GM12878 (cell line): Measurements from ENCODE around the gene ELK3. TPM values are rescaled to one million over a fixed set of nuclear protein-coding genes. Genes with fewer than 3 reads are reported as not detected.

Experiments used
- ATAC-seq: fragments of 200-7000 bp; cut with Tn5 transposase; 3 replicates; pipeline ENCODE4 v1.9.1; 2020; ENCODE audit warnings: mild to moderate bottlenecking, moderate library complexity
- BruUV-seq: library from RNA; stranded (reverse); fragments of 400-500 nt; replicated peaks from 2 replicates; lab custom pipeline; 2021; lab: Mats Ljungman, UMichigan
- CTCF ChIA-PET: fragments of 300-600 bp; sonication (Branson Sonifier 250); formaldehyde crosslinking; extraction: SDS; loops from one replicate; lab custom pipeline; 2021; ENCODE audit warnings: inconsistent platforms; lab: Yijun Ruan, JAX
- POLR2A ChIA-PET: fragments of 350-600 bp; formaldehyde crosslinking; extraction: SDS; loops from one replicate; lab custom pipeline; 2021; ENCODE audit warnings: inconsistent platforms; lab: Charles Lee
- RAD21 ChIA-PET: fragments of 300-600 bp; sonication (Branson Sonifier 250); formaldehyde crosslinking; loops from one replicate; lab custom pipeline; 2023; ENCODE audit warnings: antibody characterized with exemption; ENCODE audit not compliant: unreplicated experiment; lab: Charles Lee
- SMC1A ChIA-PET: fragments of 300-600 bp; sonication (Branson Sonifier 250); formaldehyde crosslinking; loops from one replicate; lab custom pipeline; 2023; ENCODE audit not compliant: unreplicated experiment, uncharacterized antibody; lab: Charles Lee
- DNase-seq: peaks from one replicate; pipeline ENCODE4 v3.0.0-alpha.2; 2011; ENCODE audit warnings: low read depth, low spot score
- FAIRE-seq: peaks from 3 replicates; lab custom pipeline; 2011; peaks lifted over from hg19 to GRCh38; lab: Jason Lieb, UNC
- H2AFZ ChIP-seq: 2 replicates; pipeline ENCODE4 v1.6.0; 2011; ENCODE audit warnings: low read depth, low read length, control low read depth; ENCODE audit not compliant: control insufficient read depth
- H3K27ac ChIP-seq: 2 replicates; pipeline ENCODE4 v1.5.1; 2011; ENCODE audit warnings: control low read depth; ENCODE audit not compliant: control insufficient read depth, insufficient read depth
- H3K27me3 ChIP-seq, 2 experiments: replicated peaks in 1 of 2; 2 replicates each; pipeline versions ENCODE4 v1.6.0 to v1.6.1; 2011; ENCODE audit warnings: low read length in 1 of 2; ENCODE audit not compliant: control insufficient read depth in 2 of 2, insufficient read depth in 2 of 2
- H3K36me3 ChIP-seq, 2 experiments: 2 replicates each; pipeline ENCODE4 v1.5.1; 2011; ENCODE audit warnings: low read length in 1 of 2; ENCODE audit not compliant: control insufficient read depth in 2 of 2, insufficient read depth in 2 of 2
- H3K4me1 ChIP-seq: 2 replicates; pipeline ENCODE4 v1.6.1; 2011; ENCODE audit warnings: mild to moderate bottlenecking, low read length, moderate library complexity, mixed read lengths; ENCODE audit not compliant: control insufficient read depth, insufficient read depth
- H3K4me2 ChIP-seq: 2 replicates; pipeline ENCODE4 v1.6.0; 2011; ENCODE audit warnings: control low read depth; ENCODE audit not compliant: control insufficient read depth, insufficient read depth
- H3K4me3 ChIP-seq: fragments of 200-600 bp; sonication (generic); 2 replicates; pipeline ENCODE4 v1.5.1; 2016
- H3K79me2 ChIP-seq: 2 replicates; pipeline ENCODE4 v1.6.0; 2011; ENCODE audit warnings: low read length; ENCODE audit not compliant: control insufficient read depth, insufficient read depth
- H3K9ac ChIP-seq: 2 replicates; pipeline ENCODE4 v1.8.0; 2011; ENCODE audit warnings: low read length, control low read depth, mixed read lengths; ENCODE audit not compliant: control insufficient read depth, insufficient read depth
- H3K9me3 ChIP-seq: replicated peaks from 3 replicates; pipeline ENCODE4 v1.5.1; 2011; ENCODE audit warnings: mild to moderate bottlenecking, low read length; ENCODE audit not compliant: control insufficient read depth, insufficient read depth
- H4K20me1 ChIP-seq: 2 replicates; pipeline ENCODE4 v1.6.0; 2011; ENCODE audit not compliant: control insufficient read depth, insufficient read depth
- BCL3 ChIP-seq: IDR thresholded peaks from 2 replicates; pipeline ENCODE4 v1.6.1; 2011; ENCODE audit warnings: borderline replicate concordance, low read depth, mild to moderate bottlenecking, moderate library complexity, low read length; ENCODE audit not compliant: insufficient read depth, poor library complexity, severe bottlenecking
- BHLHE40 ChIP-seq, 2 experiments: fragments of 450-650 bp in 1 of 2; IDR thresholded peaks; 2 replicates each; pipeline ENCODE4 v1.6.1; 2011 to 2017; ENCODE audit warnings: low read depth in 2 of 2, borderline replicate concordance in 1 of 2, improper control_type of control experiment in 1 of 2, low read length in 1 of 2, mild to moderate bottlenecking in 1 of 2
- CREB1 ChIP-seq: IDR thresholded peaks from 2 replicates; pipeline ENCODE4 v1.6.1; 2012; ENCODE audit warnings: low read depth, mild to moderate bottlenecking, inconsistent platforms
- CUX1 ChIP-seq: IDR thresholded peaks from 2 replicates; pipeline ENCODE4 v1.6.1; 2012; ENCODE audit warnings: improper control_type of control experiment, low read depth, low read length; ENCODE audit not compliant: insufficient replicate concordance
- IKZF1 ChIP-seq: fragments of 450-650 bp; conservative IDR thresholded peaks from 2 replicates; pipeline ENCODE4 v1.6.1; 2017; ENCODE audit warnings: antibody characterized with exemption, mild to moderate bottlenecking
- JUND ChIP-seq: IDR thresholded peaks from 2 replicates; pipeline ENCODE4 v1.6.1; 2012; ENCODE audit warnings: low read depth, mild to moderate bottlenecking, low read length, improper control_type of control experiment, moderate library complexity
- KAT2A ChIP-seq: conservative IDR thresholded peaks from 2 replicates; pipeline ENCODE4 v1.6.1; 2011; ENCODE audit warnings: low read depth, low read length; ENCODE audit not compliant: control insufficient read depth
- KLF5 ChIP-seq: fragments of 450-650 bp; IDR thresholded peaks from 2 replicates; pipeline ENCODE4 v1.6.1; 2014; ENCODE audit warnings: mild to moderate bottlenecking; ENCODE audit not compliant: partially characterized antibody
- NFYA ChIP-seq: IDR thresholded peaks from 2 replicates; pipeline ENCODE4 v1.6.1; 2011; ENCODE audit warnings: low read depth, mild to moderate bottlenecking, low read length, improper control_type of control experiment, borderline replicate concordance
- SMAD1 ChIP-seq: fragments of 450-650 bp; IDR thresholded peaks from 2 replicates; pipeline ENCODE4 v1.6.1; 2018; ENCODE audit warnings: mild to moderate bottlenecking, low read depth; ENCODE audit not compliant: partially characterized antibody
- SMAD5 ChIP-seq: IDR thresholded peaks from 2 replicates; pipeline ENCODE4 v1.6.1; 2016; ENCODE audit warnings: antibody characterized with exemption, low read depth
- TBL1XR1 ChIP-seq: IDR thresholded peaks from 2 replicates; pipeline ENCODE4 v1.6.1; 2012; ENCODE audit warnings: low read depth, low read length, improper control_type of control experiment
- WGBS: methylation state at CpG from one replicate; pipeline ENCODE4 v1.1.6; 2016; ENCODE audit warnings: low lambda C conversion rate; ENCODE audit not compliant: insufficient replicate concordance, insufficient coverage; ENCODE audit errors: missing lambda C conversion rate; 5-methylcytosine and 5-hydroxymethylcytosine counted together
- in situ Hi-C: fragments of 300-500 bp; cut with MboI; formaldehyde crosslinking; loops from 9 replicates; pipeline ENCODE4 v1.14.3; 2018; ENCODE audit warnings: mixed read lengths
- intact Hi-C: fragments of 100-400 bp; cut with micrococcal nuclease; formaldehyde crosslinking; loops from one replicate; pipeline ENCODE4 v1.14.2; 2022; ENCODE audit not compliant: unreplicated experiment
- polyA plus RNA-seq, 11 experiments: library from polyadenylated mRNA; depleted of rRNA in 4 of 11; unstranded in 6 of 11; stranded (reverse) in 5 of 11; fragments of >200 nt; fragmentation: Nextera tagmentation in 4 of 11; fragmentation: Illumina TruSeq in 1 of 11; extraction: Ambion mirVana in 4 of 11; extraction: Trizol in 1 of 11; gene quantifications; 1 replicate in 1 of 11; 2 replicates in 10 of 11; pipeline versions ENCODE4 v1.2.1 to v1.2.3, GENCODE V29; 2011 to 2016; ENCODE audit warnings: inconsistent platforms in 2 of 11, missing spikeins in 2 of 11, low read depth in 1 of 11
- total RNA-seq, 4 experiments: library from RNA; depleted of rRNA in 3 of 4; stranded (reverse); fragments of >200 nt in 3 of 4; fragmentation: Illumina TruSeq in 1 of 4; extraction: Trizol in 1 of 4; gene quantifications; 2 replicates each; pipeline versions ENCODE4 v1.2.1 to v1.2.3, GENCODE V29; 2013 to 2021

The ELK3 gene
- total and polyA plus RNA-seq, 10 of the 15 experiments (the other 5 are each of a cell fraction or from before 2014, with no cell fraction given): 0.37 to 4.8 (median 0.88) TPM

- intact Hi-C loops (no loop called here), in situ Hi-C loops (no loop called here)
- no peaks in the 10 kb centered on the region for H3K4me1 ChIP-seq
- TF ChIP-seq TBL1XR1 (no peak), CUX1 (no peak), KAT2A (no peak), CREB1 (no peak), SMAD1 (no peak), IKZF1 (no peak), NFYA (no peak), SMAD5 (no peak), JUND (no peak), KLF5 (no peak), BHLHE40 (IDR thresholded peaks at IDR 0.05; ENCODE audit: borderline replicate concordance in 1 of 2, low read depth in 2 of 2, low read length in 1 of 2) (no peak), BCL3 (no peak)
- H3K36me3 ChIP-seq: no peaks in the 10 kb centered on the region
- no peak for FAIRE-seq
- no peaks in the 10 kb centered on the region for H3K79me2 ChIP-seq
- no peak for ATAC-seq
- H3K27ac ChIP-seq: no peak overlapping the region
- no peak for DNase-seq
- H2AFZ ChIP-seq: no peak overlapping the region
- no peak overlapping the region for H3K9ac ChIP-seq
- no peaks in the 10 kb centered on the region for H3K9me3 ChIP-seq
- ChIA-PET RAD21 (no interaction called here), SMC1A (interaction anchor here (1.2 kb wide), 1 partner anchor 9 kb away, joined by 3 read pairs; no protein-coding TSS in a partner anchor), CTCF (no interaction called here), POLR2A (no interaction called here)
- no peaks in the 10 kb centered on the region for H4K20me1 ChIP-seq
- no peak overlapping the region for H3K4me2 ChIP-seq
- BruUV-seq: no TSS peak
- WGBS: 74% methylated on average over 3 of the region's 3 CpGs
- H3K27me3 ChIP-seq: no peaks in the 10 kb centered on the region; a peak in 1 of 4 replicates
- no peak overlapping the region for H3K4me3 ChIP-seq
Observed at GRCh38 chr12:96157427-96157826, 36.7 kb upstream of the ELK3 start.
